GM18870 (cell line): ENCODE results near the gene CDC25B.
"Not testable (repeated sequence)": the region's sequence is repeated elsewhere in the genome, so short reads cannot be mapped to it uniquely, and the experiment has no call there.

Experiments used
- ATAC-seq: cut with Tn5 transposase; IDR thresholded peaks from one replicate; pipeline ENCODE4 v1.9.1; 2021; ENCODE audit warnings: moderate library complexity; ENCODE audit not compliant: unreplicated experiment

CDC25B gene

GRCh38 chr20:3784216-3784853 is 11.8 kb upstream of the CDC25B start:
- no peak for ATAC-seq

GRCh38 chr20:3784863-3785239 is 11.3 kb upstream of the CDC25B start:
- no peak for ATAC-seq

- ATAC-seq: no peak
Observed at GRCh38 chr20:3785240-3786125, 10.6 kb upstream of the CDC25B start.

GRCh38 chr20:3786126-3786484 is 10.0 kb upstream of the CDC25B start:
- no peak for ATAC-seq

DNA sequence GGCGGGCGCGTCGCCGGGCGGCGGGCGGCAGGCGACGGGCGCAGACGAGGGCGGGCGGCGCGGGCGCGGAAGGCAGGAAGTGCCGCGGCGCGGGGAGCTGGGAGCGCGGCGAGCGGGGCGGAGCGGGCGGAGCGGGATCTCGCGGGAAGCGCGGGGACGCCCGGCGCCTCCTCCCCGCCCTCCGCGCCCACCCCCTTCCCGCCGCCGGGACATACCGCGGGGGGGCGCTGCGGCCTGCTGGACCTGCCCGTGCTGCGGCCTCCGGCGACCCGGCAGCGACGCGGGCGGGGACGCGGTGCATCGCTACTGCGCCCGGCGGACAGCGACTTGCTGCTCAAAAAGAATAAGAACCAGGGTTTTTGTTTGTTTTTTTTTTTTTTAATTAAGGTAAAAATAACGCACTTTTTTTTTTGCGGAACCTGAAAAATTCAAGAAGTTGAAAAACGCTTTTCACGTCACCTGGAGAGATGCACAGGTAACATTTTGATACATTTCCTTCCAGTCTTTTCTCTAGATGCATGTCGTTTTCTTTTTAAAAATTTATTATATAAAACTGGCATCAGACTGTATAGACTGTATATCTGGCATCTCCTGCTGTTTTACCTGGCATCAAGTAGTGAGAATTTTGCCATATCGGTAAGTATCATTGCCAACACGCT is 9.3 kb upstream of the CDC25B start, which contains the start of gene CENPB:
TSS of gene CENPB (minus strand) at position 76 of the 659 bp plus-strand sequence. CDS start 257 bp downstream, outside the sequence.
- ATAC-seq: no peak

DNA sequence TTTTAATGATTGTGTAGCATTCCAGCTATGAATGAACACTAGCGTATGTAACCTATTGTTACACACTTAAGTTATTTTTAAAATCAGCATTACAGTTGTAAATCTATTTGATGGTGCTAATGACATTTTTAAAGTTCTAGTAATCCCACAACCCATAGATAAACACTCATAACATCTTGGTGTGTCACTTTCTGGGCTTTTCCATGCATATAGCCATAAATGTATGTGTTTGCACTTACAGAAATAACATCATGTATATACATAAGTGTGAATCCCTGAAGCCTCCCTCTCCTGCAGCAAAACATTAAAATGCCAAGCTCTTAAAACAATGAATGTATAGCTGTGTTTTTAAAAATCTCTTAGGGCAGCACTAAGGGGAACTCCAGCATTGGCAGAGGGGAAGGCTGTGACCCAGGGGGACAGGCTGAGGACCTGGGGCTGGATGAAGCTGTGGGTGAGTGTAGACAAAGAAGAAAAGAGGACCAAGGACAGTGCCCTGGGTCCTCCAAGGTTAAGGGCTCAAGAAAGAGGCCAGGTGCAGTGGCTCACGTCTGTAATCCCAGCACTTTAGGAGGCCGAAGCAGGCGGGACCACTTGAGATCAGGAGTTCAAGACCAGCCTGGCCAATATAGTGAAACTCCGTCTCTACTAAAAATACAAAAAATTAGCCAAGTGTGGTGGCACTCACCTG is 8.6 kb upstream of the CDC25B start:
- ATAC-seq: no peak

GRCh38 chr20:3788685-3789155 is 7.4 kb upstream of the CDC25B start:
- no peak for ATAC-seq

DNA sequence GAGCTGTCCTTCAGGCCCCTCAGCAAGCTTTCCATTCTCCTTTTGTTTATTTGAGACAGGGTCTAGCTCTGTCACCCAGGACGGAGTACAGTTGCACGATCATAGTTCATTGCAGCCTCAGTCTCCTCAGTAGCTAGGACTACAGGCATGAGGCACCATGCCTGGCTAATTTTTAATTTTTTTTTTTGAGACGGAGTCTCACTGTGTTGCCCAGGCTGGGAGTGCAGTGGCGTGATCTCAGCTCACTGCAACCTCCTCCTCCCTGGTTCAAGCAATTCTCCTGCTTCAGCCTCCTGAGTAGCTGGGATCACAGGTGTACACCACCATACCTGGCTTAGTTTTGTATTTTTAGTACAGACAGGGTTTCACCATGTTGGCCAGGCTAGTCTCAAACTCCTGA is 6.9 kb upstream of the CDC25B start:
- ATAC-seq: not testable (repeated sequence)

- ATAC-seq: not testable (repeated sequence)
Observed at GRCh38 chr20:3794168-3794567, 1.9 kb upstream of the CDC25B start.

- no peak for ATAC-seq
Observed at GRCh38 chr20:3794701-3795420, 1.2 kb upstream of the CDC25B start.

DNA sequence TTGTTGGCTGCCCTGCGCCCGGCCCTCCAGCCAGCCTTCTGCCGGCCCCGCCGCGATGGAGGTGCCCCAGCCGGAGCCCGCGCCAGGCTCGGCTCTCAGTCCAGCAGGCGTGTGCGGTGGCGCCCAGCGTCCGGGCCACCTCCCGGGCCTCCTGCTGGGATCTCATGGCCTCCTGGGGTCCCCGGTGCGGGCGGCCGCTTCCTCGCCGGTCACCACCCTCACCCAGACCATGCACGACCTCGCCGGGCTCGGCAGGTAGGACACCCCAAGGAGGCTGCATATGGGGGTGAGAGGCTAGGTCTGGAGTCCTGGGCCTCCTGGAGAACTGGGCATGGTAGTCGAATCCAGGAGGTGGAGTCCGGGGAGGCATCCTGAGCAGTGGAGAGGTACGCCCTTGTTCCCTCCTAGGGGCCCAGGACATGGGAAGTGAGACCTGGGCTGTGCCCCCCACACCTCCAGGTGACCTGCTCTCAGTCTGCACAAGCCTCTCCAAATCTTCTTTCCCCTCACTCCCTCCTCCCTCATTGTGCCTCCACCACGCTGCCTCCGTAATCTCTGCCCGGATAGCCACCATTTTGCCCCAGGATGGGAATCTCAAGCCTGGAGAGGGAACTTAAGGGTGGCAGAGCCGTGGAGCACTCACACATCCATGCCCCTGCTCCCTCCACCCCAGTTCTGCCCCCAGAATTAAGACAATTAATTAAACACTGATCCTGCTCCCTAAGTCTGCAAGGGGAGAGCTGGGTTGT is 541 bp downstream of the CDC25B start:
- ATAC-seq: no peak

DNA sequence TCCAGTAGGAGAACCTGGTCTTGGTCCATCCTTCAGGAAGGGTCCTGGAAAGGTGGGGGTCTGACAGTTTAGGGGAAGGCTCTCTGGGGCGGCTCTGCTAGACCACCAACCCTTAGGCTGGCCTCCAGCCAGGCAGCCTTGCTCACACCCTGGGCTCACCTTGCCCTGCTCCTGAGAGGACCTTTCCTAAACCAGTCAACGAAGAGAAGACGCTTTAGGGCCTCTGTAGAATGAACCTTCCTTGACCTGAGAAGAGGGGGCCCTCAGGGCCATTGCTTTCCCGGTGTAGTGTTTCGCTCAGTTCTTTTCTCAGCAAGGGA is 1.1 kb downstream of the CDC25B start:
- ATAC-seq: no peak

DNA sequence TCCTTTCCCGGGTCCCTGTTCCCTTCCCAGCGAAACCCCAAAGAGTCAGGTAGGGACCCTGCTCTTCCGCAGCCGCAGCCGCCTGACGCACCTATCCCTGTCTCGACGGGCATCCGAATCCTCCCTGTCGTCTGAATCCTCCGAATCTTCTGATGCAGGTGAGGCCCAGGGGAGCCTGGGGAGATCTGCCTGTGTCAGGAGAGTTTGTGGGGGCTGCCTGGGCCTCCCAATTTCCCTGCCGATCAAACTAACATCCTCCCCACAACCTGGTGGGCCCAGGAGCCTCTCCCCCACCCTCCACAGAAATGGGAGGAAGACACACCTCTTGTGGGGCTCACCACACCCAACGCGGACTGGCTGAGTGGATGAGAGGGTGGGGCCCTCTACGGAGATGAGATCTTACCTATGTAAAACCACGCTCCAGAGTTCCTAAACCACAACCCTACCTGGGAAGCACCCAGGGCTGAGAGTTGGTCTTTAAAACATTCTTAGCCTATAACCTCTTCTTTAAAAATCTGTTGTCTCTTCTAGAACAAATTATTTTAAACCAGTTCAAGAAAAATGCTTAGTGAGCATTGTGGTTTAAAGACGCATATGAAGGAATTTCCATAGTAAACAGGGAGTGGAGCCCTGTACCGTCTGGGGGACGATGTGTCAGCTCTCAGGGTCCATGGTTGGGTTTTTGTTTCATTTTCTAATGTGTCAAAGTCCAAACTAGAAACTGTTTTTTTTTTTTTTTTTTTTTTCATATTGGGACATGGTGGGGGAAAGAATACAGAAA is 1.7 kb downstream of the CDC25B start:
- ATAC-seq: no peak

- ATAC-seq: no peak
Observed at GRCh38 chr20:3798373-3798768, 2.3 kb downstream of the CDC25B start.

DNA sequence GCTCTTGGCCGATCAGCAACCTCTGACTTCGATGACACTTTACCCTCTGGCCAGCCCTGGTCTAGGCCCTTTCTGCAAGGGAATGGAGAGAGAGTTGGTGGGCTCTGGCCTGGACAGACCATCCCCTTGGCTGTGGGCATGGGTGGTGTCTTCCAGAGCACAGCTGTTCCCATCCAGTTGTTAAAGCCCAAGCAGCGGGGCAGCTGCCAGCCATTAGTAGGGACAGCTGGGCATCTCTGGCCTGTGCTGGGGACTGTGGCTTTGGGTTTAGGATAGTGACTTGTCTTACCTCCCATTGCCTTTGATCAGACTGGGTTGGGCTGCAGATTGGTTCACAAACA is 2.8 kb downstream of the CDC25B start:
- ATAC-seq: no peak

DNA sequence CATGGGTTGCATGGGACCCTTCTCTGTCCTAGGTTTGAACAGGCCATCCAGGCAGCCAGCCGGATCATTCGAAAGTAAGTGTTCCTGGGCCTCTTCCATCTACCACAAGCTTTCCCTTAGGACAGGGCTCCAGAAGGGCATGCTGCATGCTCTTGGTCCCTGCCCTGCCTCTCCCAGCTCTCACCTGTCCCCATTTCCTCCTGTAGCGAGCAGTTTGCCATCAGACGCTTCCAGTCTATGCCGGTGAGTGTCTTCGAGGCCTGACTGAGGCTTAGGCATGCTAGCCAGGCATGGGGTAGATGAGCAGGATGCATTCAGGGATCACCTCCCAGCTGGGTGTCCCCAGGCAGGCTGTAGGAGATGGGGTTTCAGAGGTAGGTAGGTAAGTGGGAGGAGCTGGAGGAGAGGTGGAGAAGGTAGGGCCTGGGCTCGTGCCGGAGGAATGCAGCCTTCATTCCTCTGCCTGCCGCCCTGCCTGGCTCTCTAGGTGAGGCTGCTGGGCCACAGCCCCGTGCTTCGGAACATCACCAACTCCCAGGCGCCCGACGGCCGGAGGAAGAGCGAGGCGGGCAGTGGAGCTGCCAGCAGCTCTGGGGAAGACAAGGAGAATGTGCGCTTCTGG is 4.3 kb downstream of the CDC25B start:
- ATAC-seq: no peak

DNA sequence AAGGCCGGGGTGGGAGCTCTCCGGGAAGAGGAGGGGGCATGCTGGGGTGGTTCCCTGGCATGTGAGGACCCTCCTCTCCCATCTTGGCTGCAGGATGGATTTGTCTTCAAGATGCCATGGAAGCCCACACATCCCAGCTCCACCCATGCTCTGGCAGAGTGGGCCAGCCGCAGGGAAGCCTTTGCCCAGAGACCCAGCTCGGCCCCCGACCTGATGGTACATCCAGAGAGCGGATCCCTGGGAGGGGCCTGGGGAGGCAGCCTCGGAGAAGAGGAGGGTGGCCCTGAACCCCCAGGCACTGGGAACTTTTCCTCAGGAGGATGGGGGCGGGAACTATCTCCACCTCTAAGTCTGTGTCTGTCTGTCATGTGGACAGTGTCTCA is 4.8 kb downstream of the CDC25B start:
- ATAC-seq: no peak

DNA sequence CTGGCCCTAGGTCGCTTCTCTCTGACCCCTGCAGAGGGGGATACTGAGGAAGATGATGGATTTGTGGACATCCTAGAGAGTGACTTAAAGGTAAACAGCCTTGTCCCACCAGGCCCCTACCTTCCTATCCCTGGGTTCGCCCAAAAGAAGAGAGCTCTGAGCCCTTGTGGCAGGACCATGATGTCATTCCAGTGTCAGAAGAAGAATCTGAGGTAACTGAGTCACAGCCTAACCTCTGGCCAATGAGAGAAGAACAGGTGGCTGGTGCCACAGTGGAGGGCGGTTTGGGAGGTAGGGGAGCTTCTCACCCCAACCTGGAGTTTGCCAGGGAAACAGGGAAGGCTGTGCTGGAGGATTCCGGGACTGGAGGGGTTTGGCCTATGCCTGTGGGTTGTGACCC is 5.2 kb downstream of the CDC25B start:
- no peak for ATAC-seq

GRCh38 chr20:3801846-3802245 is 5.7 kb downstream of the CDC25B start:
- ATAC-seq: no peak
